Nephron progenitor cell (in vitro differentiated cells): ENCODE measurements around the gene LTBP2.

ENCODE experiments used
- DNase-seq: peaks from one replicate; pipeline ENCODE4 v3.0.0; 2021
- H3K27ac Mint-ChIP-seq: 2 replicates; pipeline ENCODE4 v1.8.0; 2021; ENCODE audit warnings: mild to moderate bottlenecking, moderate library complexity, mixed read lengths
- H3K27me3 Mint-ChIP-seq: 2 replicates; pipeline ENCODE4 v1.8.0; 2021; ENCODE audit warnings: mild to moderate bottlenecking, low read depth, mixed read lengths; ENCODE audit not compliant: poor library complexity
- H3K36me3 Mint-ChIP-seq: 2 replicates; pipeline ENCODE4 v1.8.0; 2021; ENCODE audit warnings: low read depth, mixed read lengths
- H3K4me1 Mint-ChIP-seq: 2 replicates; pipeline ENCODE4 v1.8.0; 2021; ENCODE audit warnings: mixed read lengths
- H3K4me3 Mint-ChIP-seq: 2 replicates; pipeline ENCODE4 v1.8.0; 2021; ENCODE audit warnings: mild to moderate bottlenecking, moderate library complexity, mixed read lengths
- H3K9me3 Mint-ChIP-seq: 2 replicates; pipeline ENCODE4 v1.8.0; 2021; ENCODE audit warnings: mild to moderate bottlenecking, moderate library complexity, mixed read lengths
- CTCF ChIP-seq: fragments of 200-600 bp; sonication (generic); IDR thresholded peaks from 2 replicates; pipeline ENCODE4 v1.5.0; 2021; ENCODE audit warnings: antibody characterized with exemption

Gene LTBP2

GRCh38 chr14:74573421-74574089 is 38.5 kb downstream of the LTBP2 start:
- Mint-ChIP-seq H3K36me3 (no peaks in the 10 kb centered on the region), H3K27ac (no peak overlapping the region), H3K4me1 (peaks cover 74% of the 10 kb centered on the region), H3K9me3 (no peaks in the 10 kb centered on the region), H3K27me3 (peaks cover 6% of the 10 kb centered on the region), H3K4me3 (no peak overlapping the region)
- TF ChIP-seq CTCF: no peak
- DNase-seq: no peak

DNA sequence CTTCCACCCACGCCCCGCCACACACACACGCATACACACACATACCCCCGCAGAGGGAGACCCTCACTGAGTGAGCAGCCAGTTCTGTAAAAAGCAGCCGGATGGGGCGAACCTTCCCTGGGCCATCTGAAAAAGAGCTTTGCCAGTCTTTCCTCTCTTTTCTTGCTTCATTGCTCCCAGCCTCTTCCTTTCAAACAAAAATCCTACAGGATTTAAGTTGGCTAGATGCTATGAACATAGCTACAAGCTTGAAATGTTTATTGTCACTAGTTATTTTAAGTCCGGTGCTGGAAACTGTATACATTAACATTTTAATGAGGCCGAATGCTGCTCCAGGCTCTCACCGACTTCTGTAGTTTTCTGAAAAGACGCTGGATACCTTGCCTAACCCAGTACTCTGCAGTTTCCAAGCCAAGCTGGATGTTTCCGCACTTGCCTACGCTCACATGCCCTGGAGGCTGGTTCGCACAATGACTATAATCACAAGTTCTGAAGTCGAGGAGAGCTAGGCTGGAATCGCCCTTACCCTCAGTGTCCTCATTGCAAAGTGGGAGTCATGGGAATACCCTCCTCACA is 39.2 kb downstream of the LTBP2 start:
- Mint-ChIP-seq H3K4me1 (peaks cover 66% of the 10 kb centered on the region), H3K4me3 (peak overlapping the region; percentile 57), H3K27me3 (peaks cover 6% of the 10 kb centered on the region), H3K36me3 (no peaks in the 10 kb centered on the region), H3K9me3 (no peaks in the 10 kb centered on the region), H3K27ac (peak overlapping the region; percentile 95)
- TF ChIP-seq CTCF: no peak
- DNase-seq: peak; percentile 65

DNA sequence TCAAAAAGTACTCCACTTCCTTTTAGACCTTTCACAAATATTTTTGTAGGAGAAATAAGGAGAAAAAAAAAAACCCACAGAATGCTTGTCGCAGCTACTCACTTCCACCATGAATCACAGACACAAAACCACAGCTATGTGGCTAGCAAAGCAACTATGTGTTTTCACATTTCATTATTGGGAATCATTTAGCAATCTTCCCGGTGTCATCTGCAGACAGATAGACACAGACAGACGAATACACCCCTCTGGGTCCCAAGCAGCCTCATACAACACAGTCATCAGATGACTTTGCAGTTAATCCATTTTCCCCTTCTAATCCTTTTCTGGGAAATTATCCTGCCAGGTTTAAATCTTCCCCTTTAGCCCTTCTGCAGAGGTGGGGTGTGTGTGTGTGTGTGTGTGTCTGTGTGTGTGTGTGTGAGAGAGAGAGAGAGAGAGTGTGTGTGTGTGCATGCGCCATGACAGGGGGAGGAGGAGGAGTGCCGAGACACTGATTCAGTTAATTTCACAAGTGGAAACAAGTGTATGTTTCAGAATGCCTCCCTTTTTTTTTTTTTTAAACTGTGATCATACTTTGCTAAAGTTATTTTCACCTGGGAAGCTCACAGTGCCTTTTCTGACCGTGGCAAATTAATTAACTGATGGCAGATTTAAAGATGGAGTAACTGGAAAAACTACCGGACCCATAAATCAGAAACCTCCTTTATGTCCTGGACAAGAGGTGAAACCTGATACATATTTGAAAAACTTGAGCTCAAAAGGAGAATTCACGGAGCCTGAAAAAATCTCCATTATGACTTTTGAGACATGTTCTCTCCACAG is 39.9 kb downstream of the LTBP2 start:
- peak overlapping the region; percentile 95 for H3K27ac Mint-ChIP-seq
- DNase-seq: peak; percentile 27

DNA sequence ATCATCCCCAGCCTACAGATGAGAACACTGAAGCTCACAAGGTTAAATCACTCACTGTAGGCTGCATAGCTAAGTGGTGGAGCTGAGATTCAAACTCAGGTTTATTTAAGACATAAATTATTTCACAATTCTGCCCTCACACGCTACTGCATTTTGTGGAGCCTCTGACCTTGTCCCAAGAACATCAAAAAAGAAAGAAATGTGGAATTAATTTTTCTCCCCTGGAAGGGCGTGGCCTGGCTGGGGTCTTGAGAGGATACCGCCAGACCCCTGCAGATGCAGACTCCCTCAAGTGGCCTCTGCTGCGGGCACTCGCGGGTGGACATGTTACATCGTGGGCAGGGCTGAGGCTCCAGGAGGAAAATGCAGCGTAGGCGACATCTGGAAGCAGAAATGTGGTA is 40.6 kb downstream of the LTBP2 start:
- Mint-ChIP-seq H3K27ac (no peak overlapping the region), H3K27me3 (peaks cover 6% of the 10 kb centered on the region), H3K4me3 (no peak overlapping the region), H3K9me3 (no peaks in the 10 kb centered on the region), H3K4me1 (peaks cover 58% of the 10 kb centered on the region), H3K36me3 (no peaks in the 10 kb centered on the region)
- no peak for TF ChIP-seq CTCF
- no peak for DNase-seq

More for the DNA sequence above, 39.9 kb downstream of the LTBP2 start:
- Mint-ChIP-seq H3K4me1 (peaks cover 62% of the 10 kb centered on the region), H3K36me3 (no peaks in the 10 kb centered on the region), H3K27me3 (peaks cover 6% of the 10 kb centered on the region), H3K9me3 (no peaks in the 10 kb centered on the region), H3K4me3 (peak overlapping the region; percentile 57)
- no peak for TF ChIP-seq CTCF

- peaks cover 4% of the 10 kb centered on the region for H3K27me3 Mint-ChIP-seq
- no peak overlapping the region for H3K4me3 Mint-ChIP-seq
- TF ChIP-seq CTCF: no peak
- H3K36me3 Mint-ChIP-seq: no peaks in the 10 kb centered on the region
- H3K27ac Mint-ChIP-seq: no peak overlapping the region
- H3K9me3 Mint-ChIP-seq: no peaks in the 10 kb centered on the region
- no peak for DNase-seq
- H3K4me1 Mint-ChIP-seq: peaks cover 58% of the 10 kb centered on the region
These were observed 41.3 kb downstream of the LTBP2 start for GRCh38 chr14:74570696-74571095.
